Ramos (cell line): Measurements from ENCODE around the gene S100A9.
"Not testable (repeated sequence)": the region's sequence is repeated elsewhere in the genome, so short reads cannot be mapped to it uniquely, and the experiment has no call there.

Source experiments
- in situ Hi-C: fragments of 300-500 bp; cut with MboI; formaldehyde crosslinking; loops from one replicate; pipeline ENCODE4 v1.14.3; 2022; ENCODE audit warnings: low sequenced_read_pairs; ENCODE audit not compliant: unreplicated experiment

S100A9 gene

DNA sequence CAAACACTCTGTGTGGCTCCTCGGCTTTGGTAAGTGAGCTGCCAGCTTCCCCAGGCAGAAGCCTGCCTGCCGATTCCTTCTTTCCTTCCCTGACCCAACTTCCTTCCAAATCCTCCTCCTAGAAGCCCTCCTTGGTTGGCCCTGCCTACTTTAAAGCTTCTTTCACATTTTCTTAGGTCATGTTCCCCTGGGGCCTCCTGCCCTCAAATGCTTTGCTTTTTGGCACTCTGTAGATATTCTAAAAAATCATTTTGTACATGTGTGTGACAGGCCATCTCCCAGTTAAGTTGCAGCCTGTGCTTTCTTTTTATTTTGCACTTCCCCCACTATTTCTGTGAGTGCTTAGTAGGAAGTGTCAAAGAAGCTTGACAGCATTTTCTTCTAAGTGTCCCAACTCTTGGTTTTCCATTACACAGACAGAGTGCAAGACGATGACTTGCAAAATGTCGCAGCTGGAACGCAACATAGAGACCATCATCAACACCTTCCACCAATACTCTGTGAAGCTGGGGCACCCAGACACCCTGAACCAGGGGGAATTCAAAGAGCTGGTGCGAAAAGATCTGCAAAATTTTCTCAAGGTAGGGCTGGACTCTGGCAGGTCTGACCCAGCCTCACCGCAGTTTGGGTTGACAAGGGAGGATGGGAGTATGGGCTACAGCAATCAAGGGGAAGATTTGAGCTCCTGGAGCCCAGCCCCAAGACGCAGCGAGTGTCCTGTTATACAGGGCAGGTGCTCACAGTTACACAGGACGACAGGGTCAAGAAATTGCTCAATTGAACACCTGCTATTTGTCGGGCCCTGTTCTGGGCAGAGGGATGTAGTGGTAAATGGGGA lies at the start of gene S100A9:
TSS of gene S100A9 (plus strand) at position 2 of the 838 bp plus-strand sequence. CDS start at position 432, 430 bp downstream.
- in situ Hi-C loops, result loop anchor here (10.0 kb wide), 1 partner anchor 127 kb away; no protein-coding TSS in a partner anchor

- in situ Hi-C loops, result no loop called here
Observed at GRCh38 chr1:153308540-153308939, 49.1 kb upstream of the S100A9 start.

GRCh38 chr1:153309441-153309840 lies 48.2 kb upstream of the S100A9 start:
- in situ Hi-C loops, result no loop called here

DNA sequence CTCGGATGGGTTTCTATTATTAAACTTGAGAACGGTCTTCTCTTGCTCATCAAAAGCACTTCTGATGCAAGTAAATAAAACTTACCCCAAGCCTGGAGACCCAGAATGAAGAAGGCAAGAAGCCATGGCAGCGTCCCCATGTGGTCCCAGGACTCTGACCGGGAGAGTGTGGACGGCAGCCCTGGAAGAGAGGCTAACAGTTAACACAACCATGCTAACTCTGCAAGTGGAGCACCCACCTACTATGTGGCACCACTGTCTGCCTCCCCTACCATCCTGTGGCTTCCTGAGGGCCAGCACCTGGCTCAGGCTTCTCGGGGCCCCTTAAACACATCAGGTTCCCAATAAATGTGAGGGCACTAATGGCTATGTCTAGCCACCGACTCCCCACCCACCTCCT lies 47.1 kb upstream of the S100A9 start:
- in situ Hi-C loops, result no loop called here

- in situ Hi-C loops, result no loop called here
Observed at GRCh38 chr1:153312570-153313186, 45.0 kb upstream of the S100A9 start, which contains the start of gene PGLYRP3. Gene PGLYRP3, minus strand, starts transcription at chr1:153312952. Its CDS starts 2,287 bp downstream, at chr1:153310665.

DNA sequence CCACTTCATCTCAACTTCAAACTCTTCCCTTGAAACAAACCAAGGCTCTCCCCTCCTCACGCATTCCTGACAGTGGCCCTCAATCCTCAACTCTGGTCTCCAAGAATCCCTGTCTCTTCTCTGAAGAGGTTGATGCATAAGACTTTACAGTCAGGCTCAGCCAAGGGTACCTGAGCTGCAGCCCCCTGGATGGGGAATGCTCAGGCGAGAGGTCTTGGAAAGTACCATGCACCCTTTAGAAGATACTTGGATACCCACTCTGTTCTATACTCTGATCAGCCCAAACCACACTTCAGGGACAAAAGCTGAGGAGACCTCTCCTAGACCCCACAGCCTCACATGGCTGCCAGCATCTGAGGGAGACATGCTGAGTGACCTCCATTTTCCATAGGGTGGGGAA lies 44.4 kb upstream of the S100A9 start:
- in situ Hi-C loops, result no loop called here

GRCh38 chr1:153314388-153314787 lies 43.3 kb upstream of the S100A9 start:
- in situ Hi-C loops, result not testable (repeated sequence)

DNA sequence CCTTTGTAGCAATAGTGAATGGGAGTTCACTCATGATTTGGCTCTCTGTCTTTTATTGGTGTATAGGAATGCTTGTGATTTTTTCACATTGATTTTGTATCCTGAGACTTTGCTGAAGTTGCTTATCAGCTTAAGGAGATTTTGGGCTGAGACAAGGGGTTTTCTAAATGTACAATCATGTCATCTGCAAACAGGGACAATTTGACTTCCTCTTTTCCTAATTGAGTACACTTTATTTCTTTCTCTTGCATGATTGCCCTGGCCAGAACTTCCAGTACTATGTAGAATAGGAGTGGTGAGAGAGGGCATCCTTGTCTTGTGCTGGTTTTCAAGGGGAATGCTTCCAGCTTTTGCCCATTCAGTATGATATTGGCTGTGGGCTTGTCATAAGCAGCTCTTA lies 41.6 kb upstream of the S100A9 start:
- in situ Hi-C loops, result not testable (repeated sequence)

DNA sequence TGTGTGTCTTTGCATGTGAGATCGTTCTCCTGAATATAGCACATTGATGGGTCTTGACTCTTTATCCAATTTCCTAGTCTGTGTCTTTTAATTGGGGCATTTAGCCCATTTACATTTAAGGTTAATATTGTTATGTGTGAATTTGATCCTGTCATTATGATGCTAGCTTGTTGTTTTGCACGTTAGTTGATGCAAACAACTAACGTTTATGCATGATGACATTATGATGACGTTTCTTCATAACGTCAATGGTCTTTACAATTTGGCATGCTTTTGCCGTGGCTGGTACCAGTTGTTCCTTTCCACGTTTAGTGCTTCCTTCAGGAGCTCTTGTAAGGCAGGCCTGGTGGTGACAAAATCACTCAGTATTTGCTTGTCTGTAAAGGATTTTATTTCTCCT lies 39.5 kb upstream of the S100A9 start:
- in situ Hi-C loops, result not testable (repeated sequence)

- in situ Hi-C loops, result no loop called here
Observed at GRCh38 chr1:153322568-153322967, 35.1 kb upstream of the S100A9 start.

DNA sequence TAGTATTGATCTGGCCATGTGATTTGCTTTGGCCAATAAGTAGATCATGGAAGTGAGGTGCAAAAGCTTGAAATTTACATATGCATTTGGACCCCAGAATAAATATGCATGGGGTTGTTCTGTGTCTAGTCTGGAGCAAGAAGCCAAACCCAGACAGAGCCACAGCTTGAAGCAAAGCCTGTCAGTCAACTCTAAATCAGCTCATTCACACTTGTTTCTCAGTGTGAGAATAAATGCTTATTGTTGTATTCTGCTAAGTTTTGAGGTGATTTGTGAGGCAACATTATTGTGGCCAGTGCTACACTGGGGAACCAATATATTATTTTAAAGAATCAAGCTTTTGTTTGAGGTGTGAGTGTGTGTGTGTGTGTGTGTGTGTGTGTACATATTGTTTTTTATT lies 32.7 kb upstream of the S100A9 start:
- in situ Hi-C loops, result no loop called here

DNA sequence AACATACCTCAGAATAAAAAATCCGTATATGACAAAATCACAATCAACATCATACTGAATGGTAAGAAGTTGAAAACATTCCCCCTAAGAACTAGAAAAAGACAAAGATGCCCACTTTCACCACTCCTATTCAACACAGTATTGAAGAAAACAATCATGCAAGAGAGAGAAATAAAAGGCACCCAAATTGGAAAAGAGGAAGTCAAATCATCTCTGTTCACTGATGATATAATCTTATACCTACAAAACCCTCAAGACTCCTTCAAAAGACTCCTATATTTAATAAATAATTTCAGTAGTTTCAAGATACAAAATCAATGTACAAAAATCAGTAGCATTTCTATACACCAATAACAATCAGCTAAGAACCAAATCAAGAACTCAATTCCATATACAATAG lies 23.8 kb upstream of the S100A9 start:
- in situ Hi-C loops, result no loop called here

- in situ Hi-C loops, result no loop called here
Observed at GRCh38 chr1:153336650-153337049, 21.0 kb upstream of the S100A9 start.

- in situ Hi-C loops, result no loop called here
Observed at GRCh38 chr1:153337980-153338853, 19.4 kb upstream of the S100A9 start.

GRCh38 chr1:153339802-153340201 lies 17.9 kb upstream of the S100A9 start:
- in situ Hi-C loops, result no loop called here

DNA sequence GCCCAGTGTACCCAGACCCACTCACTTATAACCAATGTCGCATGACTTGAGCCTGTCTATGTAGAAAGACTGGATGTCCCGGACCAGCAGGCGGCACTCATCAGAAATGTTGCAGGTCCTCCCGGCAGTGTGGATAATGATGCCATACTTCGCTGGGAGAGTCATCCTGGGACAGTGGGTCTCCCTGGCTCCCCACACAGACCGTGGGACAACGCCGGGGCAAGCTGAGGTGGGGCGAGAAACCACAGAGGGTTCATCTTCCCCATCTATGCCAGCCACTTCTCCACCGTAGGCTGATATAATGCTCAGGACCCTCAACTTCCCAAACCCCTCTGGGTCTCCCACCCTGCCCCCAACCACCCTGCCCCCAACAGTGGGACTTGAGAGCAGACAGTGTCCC lies 17.3 kb upstream of the S100A9 start:
- in situ Hi-C loops, result no loop called here

DNA sequence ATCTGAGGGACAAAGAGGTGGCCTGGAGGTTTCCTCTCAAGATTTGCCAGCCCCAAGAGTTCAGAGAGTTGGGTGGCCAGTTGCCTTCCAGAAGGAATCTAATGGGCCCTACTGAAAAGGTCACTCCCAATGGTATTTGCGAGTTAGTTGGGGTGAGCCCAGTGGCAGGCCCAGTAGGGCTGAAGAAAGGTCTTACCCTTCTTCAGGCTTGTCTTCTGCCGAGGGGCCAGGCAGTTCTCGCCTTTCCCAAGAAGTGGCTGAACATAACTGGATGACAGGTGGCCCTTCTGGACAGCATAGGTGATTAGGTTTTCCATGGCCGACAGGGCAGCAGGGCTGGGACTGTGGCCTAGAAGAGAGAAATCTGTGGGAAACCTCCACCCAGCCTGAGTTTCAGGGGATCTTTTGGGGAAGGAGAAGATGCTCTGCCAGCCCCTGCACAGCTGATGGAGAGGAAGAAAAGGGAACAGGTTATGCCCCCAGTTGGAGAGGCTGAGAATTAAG lies 16.2 kb upstream of the S100A9 start:
- in situ Hi-C loops, result no loop called here

DNA sequence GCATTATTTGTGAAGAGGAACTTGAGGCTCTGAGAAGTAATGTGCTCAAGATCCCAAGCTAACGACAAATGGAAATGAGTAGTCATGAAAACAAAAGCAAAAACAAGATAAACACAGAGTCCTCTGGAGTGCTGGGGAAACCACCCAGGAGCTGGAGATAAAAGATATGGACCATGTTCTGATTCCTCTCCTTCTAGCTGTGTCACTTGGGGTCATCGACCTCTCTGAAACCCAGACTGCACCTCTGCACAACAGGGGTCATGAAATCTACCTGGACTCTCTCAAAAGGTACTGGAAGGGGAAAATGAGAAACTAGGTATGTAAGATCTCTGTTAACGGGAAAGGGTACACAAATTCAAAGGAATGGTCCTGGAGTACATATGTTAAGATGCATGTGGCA lies 15.5 kb upstream of the S100A9 start:
- in situ Hi-C loops, result no loop called here

DNA sequence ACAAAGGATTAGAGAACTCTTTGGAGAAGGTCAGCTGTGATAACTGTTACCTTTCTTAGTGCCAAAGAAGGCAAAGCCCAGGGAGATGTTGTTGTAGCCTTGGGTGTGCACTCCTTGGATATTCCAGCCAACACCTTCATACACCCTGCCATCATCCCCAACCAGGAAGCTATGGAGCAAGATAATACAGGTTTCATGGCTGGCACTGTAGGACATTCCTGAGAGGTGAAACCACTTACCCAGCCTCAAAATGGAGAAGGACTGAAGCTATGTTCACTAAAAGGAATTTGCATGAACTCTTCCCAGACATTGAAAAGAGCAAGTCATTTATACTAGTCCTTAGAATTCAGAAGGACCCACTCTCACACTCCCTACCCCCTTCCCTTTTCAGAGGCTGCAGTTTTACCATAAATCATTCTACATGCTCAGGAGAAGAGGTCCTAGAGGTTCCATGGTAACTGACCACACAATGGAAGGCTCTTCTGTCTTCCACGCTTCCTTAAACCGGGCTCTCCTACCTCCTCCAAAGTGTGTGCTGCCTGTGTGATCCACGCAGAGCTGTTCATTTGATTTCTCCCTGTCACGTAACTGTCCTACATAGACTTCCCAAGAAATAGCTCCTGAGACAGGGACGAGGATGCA lies 14.5 kb upstream of the S100A9 start:
- in situ Hi-C loops, result no loop called here
